HG03025 (cell line): ENCODE data around the gene COL11A1.
"Not testable (repeated sequence)": the region's sequence is repeated elsewhere in the genome, so short reads cannot be mapped to it uniquely, and the experiment has no call there.

Experiments used
- ATAC-seq: cut with Tn5 transposase; IDR thresholded peaks from one replicate; pipeline ENCODE4 v1.9.1; 2021; ENCODE audit warnings: mild to moderate bottlenecking, moderate library complexity; ENCODE audit not compliant: unreplicated experiment, low FRiP score

COL11A1 gene

GRCh38 chr1:102933362-102933761 is 175.0 kb downstream of the COL11A1 start:
- ATAC-seq = not testable (repeated sequence)

- no peak for ATAC-seq
Observed at GRCh38 chr1:102919659-102920058, 188.7 kb downstream of the COL11A1 start.

- no peak for ATAC-seq
Observed at GRCh38 chr1:102901996-102902395, 206.3 kb downstream of the COL11A1 start.

GRCh38 chr1:102899935-102900334 is 208.4 kb downstream of the COL11A1 start:
- no peak for ATAC-seq

GRCh38 chr1:102897557-102897956 is 210.8 kb downstream of the COL11A1 start:
- no peak for ATAC-seq

GRCh38 chr1:102896771-102897170 is 211.6 kb downstream of the COL11A1 start:
- no peak for ATAC-seq

- ATAC-seq = no peak
Observed at GRCh38 chr1:102896286-102896685, 212.0 kb downstream of the COL11A1 start.

- no peak for ATAC-seq
Observed at GRCh38 chr1:102891868-102892625, 216.3 kb downstream of the COL11A1 start.

GRCh38 chr1:102886638-102887037 is 221.7 kb downstream of the COL11A1 start:
- no peak for ATAC-seq

GRCh38 chr1:102884238-102884637 is 224.1 kb downstream of the COL11A1 start:
- ATAC-seq = no peak

GRCh38 chr1:102879439-102879993 is 228.8 kb downstream of the COL11A1 start:
- ATAC-seq = no peak

GRCh38 chr1:102875756-102876155 is 232.6 kb downstream of the COL11A1 start:
- no peak for ATAC-seq

- no peak for ATAC-seq
Observed at GRCh38 chr1:102872526-102872925, 235.8 kb downstream of the COL11A1 start.

GRCh38 chr1:102872097-102872496 is 236.2 kb downstream of the COL11A1 start:
- ATAC-seq = no peak

- no peak for ATAC-seq
Observed at GRCh38 chr1:102863704-102864103, 244.6 kb downstream of the COL11A1 start.

- no peak for ATAC-seq
Observed at GRCh38 chr1:102861247-102861646, 247.1 kb downstream of the COL11A1 start.

- ATAC-seq = no peak
Observed at GRCh38 chr1:102858695-102859094, 249.6 kb downstream of the COL11A1 start.

GRCh38 chr1:102857251-102857650 is 251.1 kb downstream of the COL11A1 start:
- no peak for ATAC-seq

GRCh38 chr1:102853701-102854187 is 254.6 kb downstream of the COL11A1 start:
- ATAC-seq = no peak

- no peak for ATAC-seq
Observed at GRCh38 chr1:102853136-102853535, 255.2 kb downstream of the COL11A1 start.

- no peak for ATAC-seq
Observed at GRCh38 chr1:102852613-102853012, 255.7 kb downstream of the COL11A1 start.

GRCh38 chr1:102851616-102852015 is 256.7 kb downstream of the COL11A1 start:
- ATAC-seq = no peak
